ENCODE results near the gene C1orf53. TPM values are rescaled to one million over a fixed set of nuclear protein-coding genes. Genes with fewer than 3 reads are reported as not detected.
"Not testable (repeated sequence)": the region's sequence is repeated elsewhere in the genome, so short reads cannot be mapped to it uniquely, and the experiment has no call there.

Gene C1orf53
- total RNA-seq, 1 donor from 2014 or later, result 4.1 TPM

DNA sequence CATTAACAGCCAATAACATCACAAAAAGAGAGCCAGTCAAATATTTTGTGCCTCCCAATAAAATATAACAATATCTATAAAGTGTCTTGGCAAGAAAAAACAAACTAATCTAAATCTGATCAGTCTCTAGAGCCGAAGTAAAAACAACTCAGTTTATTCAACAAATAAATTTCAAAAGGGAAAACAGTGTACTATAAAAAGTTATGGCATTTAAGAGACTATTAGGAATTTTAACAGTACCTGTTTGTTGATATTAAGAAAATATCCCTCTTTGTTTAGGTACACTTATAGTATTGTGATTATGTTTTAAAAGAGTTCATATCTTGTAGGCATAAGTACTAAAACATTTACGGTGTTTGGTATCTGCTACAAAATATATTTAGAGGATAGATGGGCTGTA is 36.6 kb upstream of the C1orf53 start:
- no peaks in the 10 kb centered on the region for H3K36me3 Mint-ChIP-seq (ENCODE audit: low read depth)
- peaks cover 4% of the 10 kb centered on the region for H3K4me1 Mint-ChIP-seq (ENCODE audit: low read depth)
- H3K9me3 Mint-ChIP-seq (ENCODE audit: low read depth), result no peaks in the 10 kb centered on the region
- DNase-seq (ENCODE audit: low spot score), result no peak
- TF ChIP-seq, protein P1, sequence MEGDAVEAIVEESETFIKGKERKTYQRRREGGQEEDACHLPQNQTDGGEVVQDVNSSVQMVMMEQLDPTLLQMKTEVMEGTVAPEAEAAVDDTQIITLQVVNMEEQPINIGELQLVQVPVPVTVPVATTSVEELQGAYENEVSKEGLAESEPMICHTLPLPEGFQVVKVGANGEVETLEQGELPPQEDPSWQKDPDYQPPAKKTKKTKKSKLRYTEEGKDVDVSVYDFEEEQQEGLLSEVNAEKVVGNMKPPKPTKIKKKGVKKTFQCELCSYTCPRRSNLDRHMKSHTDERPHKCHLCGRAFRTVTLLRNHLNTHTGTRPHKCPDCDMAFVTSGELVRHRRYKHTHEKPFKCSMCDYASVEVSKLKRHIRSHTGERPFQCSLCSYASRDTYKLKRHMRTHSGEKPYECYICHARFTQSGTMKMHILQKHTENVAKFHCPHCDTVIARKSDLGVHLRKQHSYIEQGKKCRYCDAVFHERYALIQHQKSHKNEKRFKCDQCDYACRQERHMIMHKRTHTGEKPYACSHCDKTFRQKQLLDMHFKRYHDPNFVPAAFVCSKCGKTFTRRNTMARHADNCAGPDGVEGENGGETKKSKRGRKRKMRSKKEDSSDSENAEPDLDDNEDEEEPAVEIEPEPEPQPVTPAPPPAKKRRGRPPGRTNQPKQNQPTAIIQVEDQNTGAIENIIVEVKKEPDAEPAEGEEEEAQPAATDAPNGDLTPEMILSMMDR (IDR thresholded peaks at IDR 0.05), result no peak
- no peak overlapping the region for H3K27ac Mint-ChIP-seq (ENCODE audit: unreplicated experiment)
- no peak overlapping the region for H3K4me3 Mint-ChIP-seq (ENCODE audit: unreplicated experiment)
- peaks cover 4% of the 10 kb centered on the region for H3K27me3 Mint-ChIP-seq (ENCODE audit: low read depth)

DNA sequence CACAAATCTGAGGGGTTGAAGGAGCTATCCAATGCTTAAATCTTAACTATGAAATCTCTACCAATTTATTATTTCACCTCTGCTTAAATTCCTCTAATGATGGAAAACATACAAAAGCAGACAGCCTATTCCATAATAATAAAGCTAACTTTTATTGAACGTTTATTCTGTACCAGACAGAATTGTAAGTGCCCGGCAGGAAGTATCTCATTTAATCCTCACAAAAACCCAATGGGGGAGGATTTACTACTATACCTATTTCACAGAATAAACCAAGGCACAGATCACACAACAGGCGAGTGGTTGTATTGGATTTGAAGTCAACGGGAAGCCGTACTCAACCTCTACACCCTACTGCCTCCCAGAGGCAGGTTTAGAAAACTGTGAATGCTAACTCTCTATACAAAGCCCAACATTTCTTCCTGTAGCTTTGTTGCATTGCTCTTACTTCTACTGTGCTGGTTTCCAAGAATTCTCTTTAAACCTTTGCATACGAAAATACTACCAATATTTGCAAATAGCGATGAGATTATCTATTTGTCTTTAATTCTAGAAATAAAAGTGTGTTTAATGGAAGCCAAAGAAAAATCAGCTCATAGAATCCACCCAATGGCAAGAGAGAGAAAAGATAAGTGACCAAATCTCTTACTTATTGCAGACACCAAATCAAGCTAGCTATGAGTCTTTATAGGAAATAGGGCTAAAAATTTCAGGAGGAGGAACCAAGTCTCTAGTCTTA is 33.5 kb upstream of the C1orf53 start:
- no peak overlapping the region for H3K4me3 Mint-ChIP-seq (ENCODE audit: unreplicated experiment)
- peaks cover 6% of the 10 kb centered on the region for H3K27me3 Mint-ChIP-seq (ENCODE audit: low read depth)
- H3K27ac Mint-ChIP-seq (ENCODE audit: unreplicated experiment), result no peak overlapping the region
- no peak for DNase-seq (ENCODE audit: low spot score)
- peaks cover 4% of the 10 kb centered on the region for H3K9me3 Mint-ChIP-seq (ENCODE audit: low read depth)
- TF ChIP-seq, protein P1 (IDR thresholded peaks at IDR 0.05), result peak; percentile 86
- H3K4me1 Mint-ChIP-seq (ENCODE audit: low read depth), result no peaks in the 10 kb centered on the region
- H3K36me3 Mint-ChIP-seq (ENCODE audit: low read depth), result peaks cover 1% of the 10 kb centered on the region

DNA sequence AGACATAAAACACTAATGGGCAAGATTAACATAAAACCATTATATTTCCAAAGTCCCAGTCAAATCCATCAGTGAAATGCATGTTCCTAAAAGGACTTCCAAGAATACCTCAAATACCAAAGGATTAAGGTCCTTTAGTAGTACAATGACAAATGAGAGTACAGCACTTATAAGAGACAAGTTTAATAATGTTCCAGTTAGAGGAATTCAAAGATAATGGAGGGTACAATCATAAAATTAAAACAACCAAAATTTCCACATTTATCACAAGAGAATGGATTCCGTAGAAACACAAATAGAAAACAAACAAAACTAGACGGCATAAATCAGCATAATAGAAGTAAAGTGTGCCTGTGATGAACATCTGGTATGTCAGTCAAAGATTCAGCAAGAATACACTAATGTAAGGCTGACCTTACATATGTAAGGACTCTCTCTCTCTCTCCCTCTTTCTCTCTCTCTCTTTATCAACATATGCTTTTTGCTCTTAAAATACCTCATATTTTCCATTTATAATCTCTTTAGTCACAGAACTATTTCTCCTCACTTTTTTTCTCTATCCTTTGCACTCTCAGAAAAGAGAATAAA is 32.8 kb upstream of the C1orf53 start:
- Mint-ChIP-seq H3K4me1 (ENCODE audit: low read depth) (no peaks in the 10 kb centered on the region), H3K4me3 (ENCODE audit: unreplicated experiment) (no peak overlapping the region), H3K36me3 (ENCODE audit: low read depth) (peaks cover 1% of the 10 kb centered on the region), H3K27me3 (ENCODE audit: low read depth) (peaks cover 6% of the 10 kb centered on the region), H3K9me3 (ENCODE audit: low read depth) (peaks cover 4% of the 10 kb centered on the region), H3K27ac (ENCODE audit: unreplicated experiment) (no peak overlapping the region)
- no peak for DNase-seq (ENCODE audit: low spot score)
- TF ChIP-seq, protein P1 (IDR thresholded peaks at IDR 0.05), result no peak

DNA sequence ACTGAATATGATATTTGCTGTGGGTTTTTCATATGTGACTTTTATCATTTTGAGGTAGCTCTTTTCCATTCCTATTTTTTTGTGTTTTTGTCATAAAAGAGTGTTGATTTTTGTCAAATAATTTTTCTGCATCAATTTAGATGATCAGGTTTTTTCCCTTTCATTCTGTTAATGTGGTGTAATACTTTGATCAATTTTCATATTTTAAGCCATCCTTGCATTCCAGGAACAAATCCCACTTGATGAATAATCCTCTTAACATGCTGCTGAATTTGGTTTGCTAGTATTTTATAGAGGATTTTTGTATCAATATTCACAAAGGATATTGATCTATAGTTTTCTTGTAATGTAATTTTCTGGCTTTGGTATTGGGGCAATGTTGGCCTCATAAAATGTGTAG is 25.5 kb upstream of the C1orf53 start:
- Mint-ChIP-seq H3K4me3 (ENCODE audit: unreplicated experiment) (no peak overlapping the region), H3K9me3 (ENCODE audit: low read depth) (peaks cover 29% of the 10 kb centered on the region), H3K36me3 (ENCODE audit: low read depth) (peaks cover 14% of the 10 kb centered on the region), H3K4me1 (ENCODE audit: low read depth) (no peaks in the 10 kb centered on the region), H3K27me3 (ENCODE audit: low read depth) (peaks cover 3% of the 10 kb centered on the region), H3K27ac (ENCODE audit: unreplicated experiment) (no peak overlapping the region)
- TF ChIP-seq, protein P1 (IDR thresholded peaks at IDR 0.05), result no peak
- DNase-seq (ENCODE audit: low spot score), result no peak

DNA sequence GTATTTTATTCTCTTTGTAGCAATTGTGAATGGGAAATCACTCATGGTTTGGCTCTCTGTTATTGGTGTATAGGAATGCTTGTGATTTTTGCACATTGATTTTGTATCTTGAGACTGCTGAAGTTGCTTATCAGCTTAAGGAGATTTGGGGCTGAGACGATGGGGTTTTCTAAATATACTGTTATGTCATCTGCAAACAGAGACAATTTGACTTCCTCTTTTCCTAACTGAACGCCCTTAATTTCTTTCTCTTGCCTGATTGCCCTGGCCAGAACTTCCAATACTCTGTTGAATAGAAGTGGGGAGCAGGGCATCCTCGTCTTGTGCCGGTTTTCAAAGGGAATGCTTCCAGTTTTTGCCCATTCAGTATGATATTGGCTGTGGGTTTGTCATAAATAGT is 22.0 kb upstream of the C1orf53 start:
- Mint-ChIP-seq H3K36me3 (ENCODE audit: low read depth) (peaks cover 12% of the 10 kb centered on the region), H3K9me3 (ENCODE audit: low read depth) (peaks cover 25% of the 10 kb centered on the region), H3K27me3 (ENCODE audit: low read depth) (peaks cover 10% of the 10 kb centered on the region)
- not testable (repeated sequence) for H3K27ac Mint-ChIP-seq (ENCODE audit: unreplicated experiment); DNase-seq (ENCODE audit: low spot score); H3K4me3 Mint-ChIP-seq (ENCODE audit: unreplicated experiment); H3K4me1 Mint-ChIP-seq (ENCODE audit: low read depth)

DNA sequence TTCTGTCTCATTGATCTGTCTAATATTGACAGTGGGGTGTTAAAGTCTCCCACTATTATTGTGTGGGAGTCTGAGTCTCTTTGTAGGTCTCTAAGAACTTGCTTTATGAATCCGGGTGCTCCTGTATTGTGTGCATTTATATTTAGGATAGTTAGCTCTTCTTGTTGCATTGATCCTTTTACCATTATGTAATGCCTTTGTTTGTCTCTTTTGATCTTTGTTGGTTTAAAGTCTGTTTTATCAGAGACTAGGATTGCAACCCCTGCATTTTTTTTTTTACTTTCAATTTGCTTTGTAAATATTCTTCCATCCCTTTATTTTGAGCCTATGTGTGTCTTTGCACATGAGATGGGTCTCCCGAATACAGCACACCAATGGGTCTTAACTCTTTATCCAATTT is 20.2 kb upstream of the C1orf53 start:
- H3K36me3 Mint-ChIP-seq (ENCODE audit: low read depth); H3K4me1 Mint-ChIP-seq (ENCODE audit: low read depth); H3K27ac Mint-ChIP-seq (ENCODE audit: unreplicated experiment); H3K4me3 Mint-ChIP-seq (ENCODE audit: unreplicated experiment); DNase-seq (ENCODE audit: low spot score): not testable (repeated sequence)
- Mint-ChIP-seq H3K9me3 (ENCODE audit: low read depth) (peaks cover 17% of the 10 kb centered on the region), H3K27me3 (ENCODE audit: low read depth) (peaks cover 10% of the 10 kb centered on the region)
